GM11168 (cell line): ENCODE results near the gene CILP.
"Not testable (repeated sequence)": the region's sequence is repeated elsewhere in the genome, so short reads cannot be mapped to it uniquely, and the experiment has no call there.

Source experiments
- in situ Hi-C: fragments of 300-500 bp; cut with MboI; formaldehyde crosslinking; loops from one replicate; pipeline ENCODE4 v1.12.0; 2022; ENCODE audit warnings: low sequenced_read_pairs; ENCODE audit not compliant: unreplicated experiment

The CILP gene

GRCh38 chr15:65196637-65197336 is 14.5 kb downstream of the CILP start:
- in situ Hi-C loops = loop anchor here (5.0 kb wide), 1 partner anchor 76 kb away; no protein-coding TSS in a partner anchor

DNA sequence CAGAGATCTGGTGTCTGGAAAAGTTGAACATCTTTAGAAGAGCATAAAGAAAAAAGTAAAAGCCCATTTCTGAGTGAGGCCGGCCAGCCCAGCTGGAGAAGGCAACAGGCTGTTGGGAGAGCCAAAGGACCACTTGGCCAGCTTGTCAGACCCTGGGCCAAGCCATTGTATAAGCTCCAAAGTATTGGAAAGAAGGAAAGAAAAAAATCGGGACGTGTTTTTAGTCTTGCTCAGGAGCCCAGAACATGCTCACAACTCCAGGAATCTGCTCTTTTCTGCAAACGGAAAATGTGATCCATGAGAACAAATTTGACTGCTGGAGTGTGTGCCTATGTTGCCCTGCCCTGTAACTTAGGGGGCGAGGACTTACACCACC is 15.7 kb downstream of the CILP start:
- in situ Hi-C loops = loop anchor here (5.0 kb wide), 1 partner anchor 77 kb away; no protein-coding TSS in a partner anchor

- in situ Hi-C loops = loop anchor here (5.0 kb wide), 1 partner anchor 77 kb away; no protein-coding TSS in a partner anchor
Measured at GRCh38 chr15:65194826-65195547, 16.3 kb downstream of the CILP start.

DNA sequence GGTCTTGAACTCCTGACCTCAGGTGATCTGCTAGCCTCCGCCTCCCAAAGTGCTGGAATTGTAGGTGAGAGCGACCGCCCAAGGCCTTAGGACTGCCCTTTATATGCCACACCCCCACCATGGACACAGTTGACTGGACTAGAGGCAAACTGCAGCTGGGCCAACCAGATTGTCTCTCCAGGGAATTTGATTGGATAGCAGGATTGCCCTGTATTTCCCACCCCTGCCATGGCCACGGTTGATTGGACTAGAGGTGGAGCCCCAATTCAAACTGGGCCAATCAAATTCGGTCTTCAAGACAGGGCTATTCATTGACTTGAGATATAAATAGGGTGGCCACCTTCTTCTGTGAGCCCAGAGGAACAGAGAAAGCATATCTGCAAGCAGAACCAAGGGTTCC is 19.3 kb downstream of the CILP start:
- in situ Hi-C loops = no loop called here

- in situ Hi-C loops = no loop called here
Measured at GRCh38 chr15:65189102-65189740, 22.1 kb downstream of the CILP start.

GRCh38 chr15:65188472-65188871 is 22.8 kb downstream of the CILP start:
- in situ Hi-C loops = not testable (repeated sequence)

- in situ Hi-C loops = no loop called here
Measured at GRCh38 chr15:65184868-65185717, 26.2 kb downstream of the CILP start, which contains the start of gene CLPX. Gene CLPX, minus strand, starts transcription at chr15:65185342. Its CDS starts 189 bp downstream, at chr15:65185153.

- in situ Hi-C loops = no loop called here
Measured at GRCh38 chr15:65184305-65184867, 26.9 kb downstream of the CILP start.

GRCh38 chr15:65183865-65184159 is 27.5 kb downstream of the CILP start:
- in situ Hi-C loops = no loop called here

DNA sequence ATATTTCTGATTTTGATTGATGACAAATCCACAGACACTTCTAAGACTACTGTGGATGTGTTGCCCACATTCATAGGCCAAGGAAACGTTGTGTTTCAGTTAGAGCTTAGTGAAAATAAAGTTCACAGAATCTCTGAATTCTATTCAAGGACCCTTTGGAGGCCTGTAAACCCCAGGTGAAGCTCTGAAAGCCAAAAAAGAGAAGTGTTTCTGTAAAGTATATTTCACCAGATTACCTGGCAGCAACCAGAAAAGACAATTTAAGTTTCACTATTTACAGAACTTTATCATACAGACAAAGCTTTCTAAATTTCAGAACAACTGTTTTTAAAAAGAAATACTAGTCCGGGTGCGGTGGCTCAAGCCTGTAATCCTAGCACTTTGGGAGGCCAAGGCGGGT is 28.7 kb downstream of the CILP start:
- in situ Hi-C loops = no loop called here

GRCh38 chr15:65181582-65182353 is 29.5 kb downstream of the CILP start:
- in situ Hi-C loops = not testable (repeated sequence)

DNA sequence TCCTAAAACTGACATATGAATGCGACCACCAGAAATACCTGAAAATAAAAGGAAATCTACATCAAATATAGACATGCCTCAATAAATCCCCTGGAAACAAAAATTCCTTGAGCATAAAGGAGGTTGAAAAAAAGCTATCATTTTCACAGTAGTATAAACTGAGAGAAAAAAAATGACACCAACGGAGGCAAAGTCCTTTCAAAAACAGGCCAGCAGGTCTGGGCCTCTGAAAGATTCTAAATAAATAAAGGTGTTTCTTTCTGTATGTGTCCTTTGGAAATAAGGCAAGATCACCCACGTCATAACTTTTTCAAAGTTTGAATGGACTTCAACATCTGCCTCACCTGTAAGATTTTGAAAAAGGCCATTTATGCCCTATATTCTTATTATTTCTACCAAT is 31.1 kb downstream of the CILP start:
- in situ Hi-C loops = no loop called here

DNA sequence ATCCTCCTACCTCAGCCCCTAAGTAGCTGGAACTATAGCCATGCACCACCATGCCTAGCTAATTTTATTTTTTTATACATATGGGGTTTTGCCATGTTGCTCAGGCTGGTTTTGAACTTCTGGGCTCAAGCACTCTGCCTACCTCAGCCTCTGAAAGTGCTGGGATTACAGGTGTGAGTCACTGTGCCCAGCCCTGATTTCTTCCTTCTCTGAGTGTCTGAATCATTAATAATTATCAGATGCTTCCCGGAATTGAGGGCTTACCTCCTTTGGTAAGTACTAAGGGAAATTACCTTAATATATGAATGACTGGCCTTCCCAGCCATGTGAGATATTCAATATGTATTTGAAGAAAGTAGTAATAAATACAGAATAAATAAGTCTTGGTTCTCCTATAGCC is 33.4 kb downstream of the CILP start:
- in situ Hi-C loops = no loop called here

GRCh38 chr15:65176056-65176455 is 35.2 kb downstream of the CILP start:
- in situ Hi-C loops = no loop called here

- in situ Hi-C loops = no loop called here
Measured at GRCh38 chr15:65175511-65175910, 35.8 kb downstream of the CILP start.

DNA sequence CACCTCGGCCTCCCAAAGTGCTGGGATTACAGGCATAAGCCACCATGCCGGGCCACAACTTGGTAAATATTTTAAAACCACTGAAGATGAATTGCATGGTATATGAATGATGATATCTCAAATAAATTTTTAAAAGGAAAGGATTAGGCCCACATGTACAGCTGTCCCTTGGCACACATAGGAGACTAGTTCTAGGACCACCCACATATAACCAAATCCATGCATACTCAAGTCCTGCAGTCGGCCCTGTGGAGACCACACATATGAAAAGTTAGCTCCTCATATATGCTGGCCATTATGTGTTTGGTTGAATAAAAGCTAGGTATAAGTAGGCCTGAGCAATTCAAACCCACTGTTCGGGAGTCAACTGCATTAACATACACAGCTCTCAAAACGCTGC is 36.8 kb downstream of the CILP start:
- in situ Hi-C loops = no loop called here

- in situ Hi-C loops = no loop called here
Measured at GRCh38 chr15:65172531-65172930, 38.7 kb downstream of the CILP start.

GRCh38 chr15:65171428-65171827 is 39.8 kb downstream of the CILP start:
- in situ Hi-C loops = no loop called here

DNA sequence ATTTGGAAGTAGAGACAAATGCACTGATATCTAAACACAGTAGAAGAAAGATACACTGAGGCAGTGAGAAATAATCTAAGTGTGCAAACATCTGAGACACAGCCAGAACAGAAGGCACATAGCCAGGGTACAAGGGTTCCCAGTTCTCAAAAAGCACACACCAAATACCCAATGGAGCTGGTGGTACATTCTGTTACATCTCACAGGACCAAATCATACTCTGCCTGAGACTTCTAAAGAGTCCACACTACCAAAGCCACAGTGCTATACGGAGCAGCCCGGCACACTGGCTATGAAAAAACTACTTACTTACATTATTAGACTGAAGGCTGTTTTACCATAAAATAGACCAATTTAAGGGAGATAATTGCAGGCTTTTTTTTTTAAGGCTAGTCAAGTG is 45.4 kb downstream of the CILP start:
- in situ Hi-C loops = no loop called here
